ENCODE results near the gene USP7. TPM values are rescaled to one million over a fixed set of nuclear protein-coding genes. Genes with fewer than 3 reads are reported as not detected.

The USP7 gene
- polyA plus RNA-seq, 3 donors, result 2.4 to 31.7 (median 4.1) TPM

DNA sequence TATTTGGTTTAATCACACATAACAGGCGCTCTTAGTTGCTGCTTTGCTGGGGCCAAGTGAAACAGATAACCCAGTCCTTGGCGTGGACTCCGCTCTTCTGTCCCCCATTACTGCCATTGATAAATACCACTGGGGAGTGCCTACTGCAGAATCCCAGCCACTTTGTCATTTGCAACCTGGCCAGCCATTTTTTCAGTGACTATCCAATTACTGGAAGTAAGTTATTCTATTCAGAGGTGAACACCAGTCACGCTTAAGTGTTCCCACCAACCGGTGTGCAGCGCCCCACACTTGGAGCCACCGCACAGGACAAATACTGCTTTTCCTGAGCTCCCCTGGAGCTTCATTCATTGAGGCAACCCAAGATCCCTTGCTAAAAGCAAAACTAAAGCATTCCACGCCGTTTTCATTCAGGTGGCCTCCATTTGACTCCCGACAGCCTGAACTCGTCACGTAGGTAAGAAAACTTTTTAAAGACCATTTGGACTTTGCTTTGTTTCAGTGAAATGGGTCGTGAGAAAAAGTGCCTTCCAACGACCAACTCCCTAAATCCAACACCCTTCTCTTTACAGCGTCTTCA, 1.8 kb downstream of the USP7 start:
- peaks cover 77% of the 10 kb centered on the region for H3K4me1 Mint-ChIP-seq
- H4K20me1 ChIP-seq (ENCODE audit: insufficient read depth, low read length), result peaks cover 58% of the 10 kb centered on the region
- TF ChIP-seq, protein P1, sequence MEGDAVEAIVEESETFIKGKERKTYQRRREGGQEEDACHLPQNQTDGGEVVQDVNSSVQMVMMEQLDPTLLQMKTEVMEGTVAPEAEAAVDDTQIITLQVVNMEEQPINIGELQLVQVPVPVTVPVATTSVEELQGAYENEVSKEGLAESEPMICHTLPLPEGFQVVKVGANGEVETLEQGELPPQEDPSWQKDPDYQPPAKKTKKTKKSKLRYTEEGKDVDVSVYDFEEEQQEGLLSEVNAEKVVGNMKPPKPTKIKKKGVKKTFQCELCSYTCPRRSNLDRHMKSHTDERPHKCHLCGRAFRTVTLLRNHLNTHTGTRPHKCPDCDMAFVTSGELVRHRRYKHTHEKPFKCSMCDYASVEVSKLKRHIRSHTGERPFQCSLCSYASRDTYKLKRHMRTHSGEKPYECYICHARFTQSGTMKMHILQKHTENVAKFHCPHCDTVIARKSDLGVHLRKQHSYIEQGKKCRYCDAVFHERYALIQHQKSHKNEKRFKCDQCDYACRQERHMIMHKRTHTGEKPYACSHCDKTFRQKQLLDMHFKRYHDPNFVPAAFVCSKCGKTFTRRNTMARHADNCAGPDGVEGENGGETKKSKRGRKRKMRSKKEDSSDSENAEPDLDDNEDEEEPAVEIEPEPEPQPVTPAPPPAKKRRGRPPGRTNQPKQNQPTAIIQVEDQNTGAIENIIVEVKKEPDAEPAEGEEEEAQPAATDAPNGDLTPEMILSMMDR (IDR thresholded peaks at IDR 0.05), result no peak
- no peak for DNase-seq
- H3K9me3 ChIP-seq (replicated peaks in 1 of 2; ENCODE audit: control insufficient read depth in 1 of 2, insufficient read depth in 1 of 2, low read length in 2 of 2), result no peaks in the 10 kb centered on the region
- peaks cover 77% of the 10 kb centered on the region for H3K79me2 ChIP-seq (ENCODE audit: insufficient read depth, low read length)
- peak overlapping the region; percentile 60 to 94 (median 74) for H3K4me3 ChIP-seq (replicated peaks in 1 of 3; ENCODE audit: low read depth in 2 of 3, low read length in 3 of 3)
- H3K4me1 ChIP-seq (ENCODE audit: control insufficient read depth in 1 of 2, insufficient read depth in 2 of 2, low read length in 2 of 2), result peaks cover 77 to 84% of the 10 kb centered on the region in 2 donors
- peak overlapping the region; percentile 85 for H3K9ac ChIP-seq (ENCODE audit: insufficient read depth, low read length, poor library complexity, severe bottlenecking)
- H3K27ac ChIP-seq (ENCODE audit: low read depth in 1 of 2, low read length in 2 of 2), result peak overlapping the region in 1 of 2 donors; percentile 73
- peak overlapping the region in 6 of 7 donors; percentile 48 to 85 (median 72) for H3K27ac Mint-ChIP-seq
- H3K27me3 Mint-ChIP-seq (ENCODE audit: low read depth in 3 of 3), result peaks cover 0 to 2% (median 0%) of the 10 kb centered on the region in 3 donors
- H3K4me2 ChIP-seq (replicated peaks; ENCODE audit: extremely low read depth, low read length, poor library complexity, severe bottlenecking), result peak overlapping the region; percentile 87
- no peaks in the 10 kb centered on the region for H3K36me3 ChIP-seq (replicated peaks in 1 of 2; ENCODE audit: control insufficient read depth in 1 of 2, insufficient read depth in 2 of 2, low read length in 2 of 2)
- no peaks in the 10 kb centered on the region for H3K9me3 Mint-ChIP-seq
- no peak overlapping the region for H2AFZ ChIP-seq (ENCODE audit: insufficient read depth, low read depth, low read length, poor library complexity, severe bottlenecking)
- peaks cover 6 to 8% of the 10 kb centered on the region in 2 donors for H3K36me3 Mint-ChIP-seq
- 79% methylated on average over 8 of the region's 15 CpGs for WGBS (ENCODE audit: insufficient coverage)
- intact Hi-C loops (cut with micrococcal nuclease), result loop anchor here (5.0 to 10.0 kb wide), 5 partner anchors 45 to 173 kb away; partner anchors contain the start of gene HAPSTR1 (in 2 of the 2)
- H3K4me3 Mint-ChIP-seq, result peak overlapping the region; percentile 96 to 98
- no peaks in the 10 kb centered on the region for H3K27me3 ChIP-seq (ENCODE audit: control insufficient read depth in 2 of 2, insufficient read depth in 2 of 2, low read length in 2 of 2)

GRCh38 chr16:8960788-8961109, 3.0 kb downstream of the USP7 start:
- peaks cover 77 to 84% of the 10 kb centered on the region in 2 donors for H3K4me1 ChIP-seq (ENCODE audit: control insufficient read depth in 1 of 2, insufficient read depth in 2 of 2, low read length in 2 of 2)
- H3K4me2 ChIP-seq (replicated peaks; ENCODE audit: extremely low read depth, low read length, poor library complexity, severe bottlenecking), result peak overlapping the region; percentile 87
- H3K4me1 Mint-ChIP-seq, result peaks cover 77% of the 10 kb centered on the region
- H3K36me3 Mint-ChIP-seq, result peaks cover 6 to 8% of the 10 kb centered on the region in 2 donors
- no peak overlapping the region for H3K9ac ChIP-seq (ENCODE audit: insufficient read depth, low read length, poor library complexity, severe bottlenecking)
- WGBS (ENCODE audit: insufficient coverage), result no CpG with 5 or more reads among the region's 1 CpG
- peaks cover 70% of the 10 kb centered on the region for H4K20me1 ChIP-seq (ENCODE audit: insufficient read depth, low read length)
- TF ChIP-seq, protein P1 (IDR thresholded peaks at IDR 0.05), result no peak
- peaks cover 84% of the 10 kb centered on the region for H3K79me2 ChIP-seq (ENCODE audit: insufficient read depth, low read length)
- H3K9me3 ChIP-seq (replicated peaks in 1 of 2; ENCODE audit: control insufficient read depth in 1 of 2, insufficient read depth in 1 of 2, low read length in 2 of 2), result no peaks in the 10 kb centered on the region
- H3K27me3 ChIP-seq (ENCODE audit: control insufficient read depth in 2 of 2, insufficient read depth in 2 of 2, low read length in 2 of 2), result no peaks in the 10 kb centered on the region
- intact Hi-C loops (cut with micrococcal nuclease), result loop anchor here (5.0 to 10.0 kb wide), 5 partner anchors 47 to 174 kb away; partner anchors contain the start of gene HAPSTR1 (in 2 of the 2)
- peak overlapping the region in 1 of 3 experiments; percentile 94 for H3K4me3 ChIP-seq (replicated peaks in 1 of 3; ENCODE audit: low read depth in 2 of 3, low read length in 3 of 3)
- H3K27me3 Mint-ChIP-seq (ENCODE audit: low read depth in 3 of 3), result peaks cover 0 to 2% (median 0%) of the 10 kb centered on the region in 3 donors
- no peak overlapping the region for H2AFZ ChIP-seq (ENCODE audit: insufficient read depth, low read depth, low read length, poor library complexity, severe bottlenecking)
- peak overlapping the region; percentile 30 to 67 for H3K27ac ChIP-seq (ENCODE audit: low read depth in 1 of 2, low read length in 2 of 2)
- no peak for DNase-seq
- peak overlapping the region; percentile 74 to 78 for H3K4me3 Mint-ChIP-seq
- H3K9me3 Mint-ChIP-seq, result no peaks in the 10 kb centered on the region
- no peaks in the 10 kb centered on the region for H3K36me3 ChIP-seq (replicated peaks in 1 of 2; ENCODE audit: control insufficient read depth in 1 of 2, insufficient read depth in 2 of 2, low read length in 2 of 2)
- peak overlapping the region in 5 of 7 donors; percentile 66 to 88 (median 80) for H3K27ac Mint-ChIP-seq
